ENCODE measurements around the gene SAMD8. TPM values are rescaled to one million over a fixed set of nuclear protein-coding genes. Genes with fewer than 3 reads are reported as not detected.

The SAMD8 gene
- total and polyA plus RNA-seq, 2 of the 8 experiments (the other 6 are each of a cell fraction or from before 2014, with no cell fraction given), result 11.7 to 20.9 TPM

DNA sequence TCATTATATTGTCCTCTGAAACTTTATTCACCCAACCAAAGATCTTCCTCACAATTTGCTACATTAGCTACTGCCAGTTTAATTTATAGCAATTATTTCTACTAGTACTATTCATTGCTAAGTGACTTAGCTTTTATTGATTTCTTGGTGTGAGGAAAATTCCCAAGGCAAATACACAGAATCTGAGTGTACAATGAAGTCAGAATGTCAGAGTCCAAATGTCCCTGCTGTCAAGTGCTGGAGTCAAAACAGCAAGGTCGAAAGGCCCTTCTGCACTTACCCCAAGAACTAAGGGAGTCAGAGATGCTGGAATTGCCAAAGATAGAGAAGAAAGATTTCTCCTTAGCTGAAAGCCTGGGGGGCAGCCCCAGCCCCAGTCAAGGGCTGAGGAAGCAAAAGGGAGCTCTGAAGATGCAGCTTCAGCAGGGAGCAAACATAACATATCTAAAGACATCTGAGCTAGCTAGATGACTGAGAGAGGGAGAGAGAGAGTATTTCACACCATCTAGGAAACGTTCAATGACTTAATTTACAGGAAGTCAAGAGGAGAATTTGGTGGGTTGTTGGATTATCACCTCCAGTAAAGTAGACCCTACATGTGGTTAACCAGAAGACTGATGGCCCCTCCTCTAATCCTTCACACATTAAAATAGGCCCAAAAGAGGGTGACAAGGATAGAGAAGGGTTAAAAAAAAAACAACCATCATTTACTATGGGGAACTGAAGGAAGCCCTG, 36.6 kb upstream of the SAMD8 start:
- Histone ChIP-seq H3K4me2 (ENCODE audit: insufficient read depth in 1 of 2, low read depth in 2 of 2, low read length in 2 of 2) (no peak overlapping the region), H4K20me1 (replicated peaks in 1 of 2; ENCODE audit: control insufficient read depth in 1 of 2, insufficient read depth in 2 of 2, low read length in 2 of 2) (no peaks in the 10 kb centered on the region), H3K79me2 (ENCODE audit: control insufficient read depth in 1 of 2, insufficient read depth in 2 of 2, low read length in 2 of 2) (no peaks in the 10 kb centered on the region), H3K56ac (replicated peaks; ENCODE audit: insufficient read length, low read depth, low read length) (no peak overlapping the region), H2BK12ac (ENCODE audit: low read depth, low read length) (no peak overlapping the region), H3K79me1 (ENCODE audit: low read depth, low read length) (no peaks in the 10 kb centered on the region), H2BK15ac (ENCODE audit: low read length) (no peak overlapping the region), H2BK5ac (ENCODE audit: low read depth, low read length) (no peak overlapping the region), H3K18ac (ENCODE audit: extremely low read depth, low read length) (no peak overlapping the region), H3K27me3 (replicated peaks in 1 of 4; ENCODE audit: control insufficient read depth in 3 of 4, extremely low read depth in 1 of 4, insufficient read depth in 3 of 4, low read length in 3 of 4) (no peaks in the 10 kb centered on the region), H4K91ac (replicated peaks; ENCODE audit: insufficient read length, low read length) (no peak overlapping the region), H4K8ac (ENCODE audit: extremely low read depth, insufficient read depth, low read length) (no peak overlapping the region), H2AFZ (ENCODE audit: low read length) (no peak overlapping the region), H3K4ac (replicated peaks; ENCODE audit: insufficient read length, low read depth, low read length) (no peak overlapping the region), H3K23me2 (ENCODE audit: low read depth, low read length) (no peaks in the 10 kb centered on the region), H2BK120ac (replicated peaks; ENCODE audit: low read depth, low read length) (no peak overlapping the region), H3K4me1 (replicated peaks in 1 of 4; ENCODE audit: control insufficient read depth in 3 of 4, insufficient read depth in 4 of 4, low read length in 3 of 4) (peaks cover 0 to 15% (median 4%) of the 10 kb centered on the region in 4 experiments; a peak in 4 of 7 replicates), H3K36me3 (ENCODE audit: control insufficient read depth in 2 of 4, insufficient read depth in 4 of 4, low read length in 3 of 4) (no peaks in the 10 kb centered on the region), H4K5ac (ENCODE audit: insufficient read length, low read depth, low read length) (no peak overlapping the region), H2BK20ac (ENCODE audit: low read length) (no peak overlapping the region; the same call in 1 of the 2 replicates), H3K9ac (replicated peaks in 1 of 4; ENCODE audit: extremely low read depth in 1 of 4, low read depth in 3 of 4, low read length in 3 of 4) (no peak overlapping the region), H3K9me3 (ENCODE audit: insufficient read depth in 2 of 2, low read depth in 1 of 2, low read length in 1 of 2) (no peaks in the 10 kb centered on the region), H3K14ac (ENCODE audit: insufficient read length) (no peak overlapping the region), H3K23ac (ENCODE audit: insufficient read length) (no peak overlapping the region), H2AK5ac (ENCODE audit: low read depth, low read length) (no peak overlapping the region), H3K4me3 (ENCODE audit: extremely low read depth in 1 of 4, insufficient read depth in 2 of 4, low read depth in 3 of 4, low read length in 4 of 4) (no peak overlapping the region), H3K27ac (ENCODE audit: low read depth, low read length) (no peak overlapping the region)
- TF ChIP-seq HDAC6 (IDR thresholded peaks at IDR 0.05; ENCODE audit: low read depth, low read length), result no peak
- TF ChIP-seq GTF2F1 (IDR thresholded peaks at IDR 0.05; ENCODE audit: borderline replicate concordance, low read depth, low read length), result no peak
- TF ChIP-seq CHD1 (IDR thresholded peaks at IDR 0.05; ENCODE audit: low read depth, low read length), result no peak
- no peak for TF ChIP-seq CBX5 (IDR thresholded peaks at IDR 0.05; ENCODE audit: low read depth, low read length)
- no peak for TF ChIP-seq SUZ12 (IDR thresholded peaks at IDR 0.05; ENCODE audit: low read length)
- TF ChIP-seq, protein P1, sequence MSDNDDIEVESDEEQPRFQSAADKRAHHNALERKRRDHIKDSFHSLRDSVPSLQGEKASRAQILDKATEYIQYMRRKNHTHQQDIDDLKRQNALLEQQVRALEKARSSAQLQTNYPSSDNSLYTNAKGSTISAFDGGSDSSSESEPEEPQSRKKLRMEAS (IDR thresholded peaks at IDR 0.05), result no peak
- no peak for TF ChIP-seq SIRT6 (IDR thresholded peaks at IDR 0.05; ENCODE audit: low read length)
- TF ChIP-seq HDAC2 (IDR thresholded peaks at IDR 0.05; ENCODE audit: borderline replicate concordance in 1 of 2, low read depth in 2 of 2, low read length in 2 of 2), result no peak
- no peak for TF ChIP-seq KDM4A (IDR thresholded peaks at IDR 0.05; ENCODE audit: low read depth, low read length, severe bottlenecking)
- no peak for TF ChIP-seq NRF1 (IDR thresholded peaks at IDR 0.05; ENCODE audit: low read depth, low read length)
- no peak for TF ChIP-seq TAF1 (IDR thresholded peaks at IDR 0.05; ENCODE audit: low read depth, low read length)
- TF ChIP-seq RXRA (IDR thresholded peaks at IDR 0.05; ENCODE audit: insufficient read depth, low read depth, low read length), result no peak
- TF ChIP-seq SP4 (IDR thresholded peaks at IDR 0.05; ENCODE audit: low read length), result no peak
- ChIA-PET CTCF (ENCODE audit: partially characterized antibody) (interaction anchor here (0.9 to 1.9 kb wide), 4 partner anchors 13 to 54 kb away, joined by 3 to 4 read pairs (median 4); no protein-coding TSS in a partner anchor), POLR2A (ENCODE audit: partially characterized antibody) (no interaction called here)
- 96% methylated on average over 2 of the region's 2 CpGs; no CpG with 5 or more reads in 1 of the 2 experiments for WGBS, 2 experiments (ENCODE audit: extremely low coverage in 1 of 2, insufficient coverage in 1 of 2, insufficient read length in 1 of 2, insufficient replicate concordance in 2 of 2, low coverage in 1 of 2, low lambda C conversion rate in 2 of 2, missing lambda C conversion rate in 1 of 2)
- FAIRE-seq (no peak), DNase-seq (ENCODE audit: low read depth in 1 of 2, low spot score in 2 of 2) (no peak)

All from H1 (cell line).